GM21576 (cell line): ENCODE data around the gene TSPAN14.

Experiments used
- ATAC-seq: cut with Tn5 transposase; IDR thresholded peaks from one replicate; pipeline ENCODE4 v1.9.1; 2021; ENCODE audit warnings: mild to moderate bottlenecking, moderate library complexity; ENCODE audit not compliant: unreplicated experiment

TSPAN14 gene

GRCh38 chr10:80486785-80487420, 32.8 kb downstream of the TSPAN14 start:
- ATAC-seq, result no peak

- ATAC-seq, result no peak
Observed at GRCh38 chr10:80487421-80487785, 33.3 kb downstream of the TSPAN14 start.

GRCh38 chr10:80487791-80488538, 33.9 kb downstream of the TSPAN14 start:
- ATAC-seq, result no peak

- ATAC-seq, result no peak
Observed at GRCh38 chr10:80488539-80489066, 34.5 kb downstream of the TSPAN14 start.

GRCh38 chr10:80489371-80490112, 35.4 kb downstream of the TSPAN14 start:
- ATAC-seq, result no peak

- ATAC-seq, result no peak
Observed at GRCh38 chr10:80491251-80492102, 37.4 kb downstream of the TSPAN14 start.

- ATAC-seq, result peak; percentile 32
Observed at GRCh38 chr10:80492848-80493521, 38.9 kb downstream of the TSPAN14 start.

GRCh38 chr10:80493522-80494051, 39.5 kb downstream of the TSPAN14 start:
- peak; percentile 63 for ATAC-seq

- no peak for ATAC-seq
Observed at GRCh38 chr10:80496555-80497172, 42.6 kb downstream of the TSPAN14 start.

- no peak for ATAC-seq
Observed at GRCh38 chr10:80497187-80498077, 43.3 kb downstream of the TSPAN14 start.

- no peak for ATAC-seq
Observed at GRCh38 chr10:80498078-80498832, 44.1 kb downstream of the TSPAN14 start.

GRCh38 chr10:80498833-80499741, 45.0 kb downstream of the TSPAN14 start:
- ATAC-seq, result no peak

GRCh38 chr10:80500572-80501380, 46.7 kb downstream of the TSPAN14 start:
- ATAC-seq, result peak; percentile 52

GRCh38 chr10:80501381-80501912, 47.3 kb downstream of the TSPAN14 start:
- no peak for ATAC-seq

GRCh38 chr10:80501913-80502521, 47.9 kb downstream of the TSPAN14 start:
- no peak for ATAC-seq
